Adipocyte (in vitro differentiated cells): ENCODE results near the gene ATXN7L1.
A peak's percentile ranks its signal among the peaks of the same experiment; 100 is the strongest.

Experiments
- DNase-seq: peaks from one replicate; pipeline ENCODE4 v3.0.0-alpha.2; 2015; ENCODE audit warnings: low read depth
- H3K27me3 ChIP-seq: replicated peaks from 2 replicates; pipeline ENCODE4 v1.7.0; 2013; ENCODE audit warnings: mild to moderate bottlenecking, low read length, moderate library complexity; ENCODE audit not compliant: control insufficient read depth, insufficient read depth
- H3K36me3 ChIP-seq: 2 replicates; pipeline ENCODE4 v1.7.0; 2013; ENCODE audit warnings: low read length, mild to moderate bottlenecking, moderate library complexity; ENCODE audit not compliant: control insufficient read depth, insufficient read depth, severe bottlenecking
- H3K4me1 ChIP-seq: 2 replicates; pipeline ENCODE4 v1.7.0; 2013; ENCODE audit warnings: mild to moderate bottlenecking, low read length, moderate library complexity; ENCODE audit not compliant: control insufficient read depth, insufficient read depth
- H3K4me3 ChIP-seq: 2 replicates; pipeline ENCODE4 v1.7.0; 2013; ENCODE audit warnings: mild to moderate bottlenecking, low read length, moderate library complexity
- H3K9ac ChIP-seq: 2 replicates; pipeline ENCODE4 v1.7.0; 2013; ENCODE audit warnings: mild to moderate bottlenecking, low read length, moderate library complexity
- H3K9me3 ChIP-seq: 2 replicates; pipeline ENCODE4 v1.7.0; 2013; ENCODE audit warnings: mild to moderate bottlenecking, low read length, moderate library complexity; ENCODE audit not compliant: control insufficient read depth

Gene ATXN7L1

GRCh38 chr7:105779856-105780780, 96.3 kb downstream of the ATXN7L1 start:
- no peaks in the 10 kb centered on the region for H3K36me3 ChIP-seq
- peaks cover 35% of the 10 kb centered on the region for H3K4me1 ChIP-seq
- no peak for DNase-seq
- H3K9ac ChIP-seq: no peak overlapping the region
- no peaks in the 10 kb centered on the region for H3K27me3 ChIP-seq
- H3K9me3 ChIP-seq: no peaks in the 10 kb centered on the region
- no peak overlapping the region for H3K4me3 ChIP-seq

DNA sequence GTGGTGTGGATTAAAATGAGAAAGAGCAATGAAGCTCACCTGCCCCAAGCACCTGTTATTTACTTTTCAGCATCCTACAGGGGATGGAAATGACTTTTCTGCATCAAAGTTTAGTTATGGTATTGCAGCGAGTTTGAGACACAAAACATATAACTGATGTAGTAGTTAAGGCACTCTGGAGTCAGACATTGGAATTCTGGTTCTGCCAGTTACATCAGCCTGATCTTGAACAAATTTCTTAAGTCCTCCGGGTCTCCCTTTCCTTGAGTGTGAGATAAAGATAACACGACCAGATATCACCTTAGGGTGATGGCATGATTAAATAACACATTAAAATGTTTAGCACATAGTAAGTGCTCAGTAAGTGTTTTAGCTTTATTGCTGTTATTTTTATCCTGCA, 97.4 kb downstream of the ATXN7L1 start:
- no peak for DNase-seq
- no peak overlapping the region for H3K4me3 ChIP-seq
- H3K9me3 ChIP-seq: no peaks in the 10 kb centered on the region
- peaks cover 41% of the 10 kb centered on the region for H3K4me1 ChIP-seq
- no peaks in the 10 kb centered on the region for H3K36me3 ChIP-seq
- no peaks in the 10 kb centered on the region for H3K27me3 ChIP-seq
- H3K9ac ChIP-seq: no peak overlapping the region

- Histone ChIP-seq H3K4me1 (peaks cover 32% of the 10 kb centered on the region), H3K27me3 (no peaks in the 10 kb centered on the region), H3K36me3 (no peaks in the 10 kb centered on the region), H3K9me3 (no peaks in the 10 kb centered on the region), H3K9ac (no peak overlapping the region), H3K4me3 (peak overlapping the region; percentile 34)
- DNase-seq: no peak
Measured at GRCh38 chr7:105776986-105777910, 99.2 kb downstream of the ATXN7L1 start.

- Histone ChIP-seq H3K9ac (no peak overlapping the region), H3K4me1 (peaks cover 31% of the 10 kb centered on the region), H3K36me3 (peaks cover 5% of the 10 kb centered on the region), H3K9me3 (peaks cover 5% of the 10 kb centered on the region), H3K27me3 (no peaks in the 10 kb centered on the region), H3K4me3 (no peak overlapping the region)
- peak; percentile 97 for DNase-seq
Measured at GRCh38 chr7:105776068-105776790, 100.2 kb downstream of the ATXN7L1 start.

DNA sequence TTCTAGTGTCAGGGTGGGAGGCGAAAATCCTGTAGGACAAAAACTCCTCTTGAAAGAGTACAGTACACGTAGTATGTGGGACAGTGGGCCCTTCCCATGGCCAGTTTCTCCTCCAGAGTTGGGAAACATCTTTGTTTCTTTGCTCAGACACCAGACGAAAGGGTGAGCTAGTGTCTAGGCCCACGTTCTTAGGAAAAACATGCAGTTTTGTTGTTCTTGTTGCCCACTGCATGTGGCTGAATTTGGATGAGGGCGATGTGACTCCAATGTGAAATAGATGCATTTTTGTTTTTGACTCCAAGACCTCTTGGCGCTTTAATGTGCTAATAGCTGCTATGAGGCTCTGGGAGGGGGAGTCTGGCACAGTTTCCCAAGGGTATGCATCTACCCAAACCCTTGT, 100.8 kb downstream of the ATXN7L1 start:
- DNase-seq: peak; percentile 69
- H3K4me1 ChIP-seq: peaks cover 31% of the 10 kb centered on the region
- peaks cover 5% of the 10 kb centered on the region for H3K9me3 ChIP-seq
- peak overlapping the region; percentile 66 for H3K9ac ChIP-seq
- no peaks in the 10 kb centered on the region for H3K27me3 ChIP-seq
- H3K4me3 ChIP-seq: peak overlapping the region; percentile 21
- H3K36me3 ChIP-seq: peaks cover 5% of the 10 kb centered on the region

GRCh38 chr7:105773030-105773460, 103.4 kb downstream of the ATXN7L1 start:
- Histone ChIP-seq H3K4me3 (no peak overlapping the region), H3K9me3 (peaks cover 5% of the 10 kb centered on the region), H3K36me3 (peaks cover 5% of the 10 kb centered on the region), H3K9ac (no peak overlapping the region), H3K27me3 (no peaks in the 10 kb centered on the region), H3K4me1 (peaks cover 40% of the 10 kb centered on the region)
- DNase-seq: no peak

- no peaks in the 10 kb centered on the region for H3K27me3 ChIP-seq
- H3K4me1 ChIP-seq: peaks cover 22% of the 10 kb centered on the region
- peak; percentile 43 for DNase-seq
- H3K9me3 ChIP-seq: peaks cover 5% of the 10 kb centered on the region
- H3K36me3 ChIP-seq: peaks cover 5% of the 10 kb centered on the region
- no peak overlapping the region for H3K4me3 ChIP-seq
- H3K9ac ChIP-seq: peak overlapping the region; percentile 18
Measured at GRCh38 chr7:105769901-105770628, 106.3 kb downstream of the ATXN7L1 start.

DNA sequence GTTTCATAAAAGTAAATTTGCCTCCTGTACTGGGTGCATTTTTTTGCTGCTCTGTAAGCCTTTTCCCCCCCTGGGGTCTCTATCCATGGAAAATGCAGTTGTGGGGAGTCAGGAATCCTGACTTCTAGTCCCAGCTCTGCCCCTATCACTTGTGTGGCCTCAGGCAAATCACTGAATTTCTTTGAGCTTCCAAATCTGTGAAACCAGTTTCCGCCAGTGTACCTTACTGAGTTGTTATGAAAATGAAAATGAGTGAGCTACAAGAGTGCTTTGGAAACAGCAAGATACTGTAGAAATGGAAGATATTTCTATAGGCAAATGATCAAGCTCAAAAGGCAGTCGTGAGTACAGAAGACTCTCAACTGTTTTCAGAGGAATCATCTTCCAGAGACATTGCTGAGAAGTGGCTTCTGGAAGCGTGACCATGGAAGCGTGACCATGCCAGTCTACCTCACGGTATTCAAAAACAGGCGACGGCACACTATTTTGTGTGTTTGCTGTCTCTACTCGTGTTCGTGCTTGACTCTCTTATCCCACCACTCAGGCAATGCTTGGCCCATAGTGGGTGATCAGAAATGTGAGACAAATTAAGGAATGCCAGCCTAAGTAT, 107.4 kb downstream of the ATXN7L1 start:
- no peak for DNase-seq
- Histone ChIP-seq H3K9me3 (peaks cover 5% of the 10 kb centered on the region), H3K9ac (no peak overlapping the region), H3K4me1 (peaks cover 16% of the 10 kb centered on the region), H3K27me3 (no peaks in the 10 kb centered on the region), H3K36me3 (peaks cover 5% of the 10 kb centered on the region), H3K4me3 (no peak overlapping the region)

- Histone ChIP-seq H3K27me3 (no peaks in the 10 kb centered on the region), H3K4me3 (no peak overlapping the region), H3K4me1 (peaks cover 16% of the 10 kb centered on the region), H3K9ac (no peak overlapping the region), H3K9me3 (peaks cover 5% of the 10 kb centered on the region), H3K36me3 (peaks cover 5% of the 10 kb centered on the region)
- DNase-seq: no peak
Measured at GRCh38 chr7:105768117-105768516, 108.3 kb downstream of the ATXN7L1 start.

DNA sequence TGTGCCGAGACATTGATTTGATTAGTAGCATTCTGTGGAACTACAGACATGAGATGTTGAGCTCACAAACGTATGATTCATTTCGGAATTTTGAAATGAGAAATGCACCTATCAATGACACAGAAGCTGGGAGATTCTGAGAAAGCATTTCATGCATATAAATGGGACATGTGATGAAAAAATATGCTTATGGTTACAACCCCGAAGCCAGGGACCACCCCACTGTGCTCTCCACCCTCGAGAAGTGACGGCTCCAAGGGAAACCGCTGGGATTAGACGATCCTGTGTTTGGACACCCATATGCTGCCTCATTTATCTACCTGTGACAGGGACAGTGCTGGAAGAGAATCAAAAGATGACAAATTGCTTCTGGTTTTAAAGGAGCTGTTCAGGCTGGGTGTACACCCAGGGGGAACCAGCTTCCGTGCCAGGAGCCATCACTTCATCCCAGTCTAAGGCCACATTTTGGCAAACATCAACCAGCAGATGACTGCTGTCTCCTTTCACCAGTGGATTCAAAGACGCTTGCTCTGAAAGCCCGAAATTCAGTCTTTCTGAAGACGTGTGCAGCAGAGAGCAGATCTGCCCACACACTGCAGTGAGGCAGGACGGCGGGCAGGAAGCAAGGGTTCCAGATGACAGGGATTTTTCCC, 109.9 kb downstream of the ATXN7L1 start:
- Histone ChIP-seq H3K9ac (no peak overlapping the region), H3K4me1 (peaks cover 16% of the 10 kb centered on the region), H3K36me3 (peaks cover 2% of the 10 kb centered on the region), H3K9me3 (peaks cover 3% of the 10 kb centered on the region), H3K4me3 (no peak overlapping the region), H3K27me3 (no peaks in the 10 kb centered on the region)
- no peak for DNase-seq
